NCI-H146 (cell line): Measurements from ENCODE around the gene RNF126.
"Not testable (repeated sequence)": the region's sequence is repeated elsewhere in the genome, so short reads cannot be mapped to it uniquely, and the experiment has no call there.

ENCODE experiments used
- DNase-seq: peaks from one replicate; lab custom pipeline; 2025; lab: John Stamatoyannopoulos, UW

The RNF126 gene

DNA sequence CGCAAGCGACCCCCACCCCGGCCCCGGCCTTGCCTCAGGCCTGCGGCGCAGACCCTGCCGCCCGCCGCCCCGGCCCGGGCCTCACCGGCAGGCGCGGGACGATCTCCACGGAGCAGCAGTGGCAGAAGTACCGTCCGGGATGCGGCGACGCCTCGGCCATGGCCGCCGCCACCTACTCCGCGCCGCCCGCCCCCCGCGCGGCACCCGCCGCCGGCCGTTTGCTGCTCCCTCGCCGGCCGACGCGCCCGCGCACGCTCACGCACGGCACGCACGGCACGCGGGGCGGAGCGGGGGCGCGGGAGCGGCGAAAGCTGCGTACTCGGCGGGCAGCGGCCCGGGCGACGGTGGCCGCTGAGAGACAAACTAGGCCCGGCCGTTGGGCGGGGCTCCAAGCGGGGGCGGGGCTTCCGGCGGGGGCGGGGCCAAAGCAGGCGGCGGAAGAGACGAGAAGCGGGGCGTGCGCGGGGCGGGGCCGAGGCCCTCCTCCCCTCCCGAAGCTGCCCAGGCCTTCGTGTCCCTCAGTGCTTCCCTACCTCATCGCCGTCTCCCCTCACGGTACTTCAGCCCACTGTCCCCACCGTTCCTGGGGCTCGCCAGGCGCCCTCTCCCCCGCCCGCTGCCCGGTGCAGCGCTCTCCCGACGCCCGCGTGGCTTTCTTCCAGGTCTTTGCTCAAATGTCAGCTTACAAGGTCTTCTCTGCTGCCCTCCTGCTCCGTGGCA, at the start of gene RNF126:
Gene RNF126 (minus strand): TSS at position 253 of the 720 bp plus-strand sequence. CDS start 93 bp downstream, at position 160.
- peak; percentile 77 for DNase-seq

DNA sequence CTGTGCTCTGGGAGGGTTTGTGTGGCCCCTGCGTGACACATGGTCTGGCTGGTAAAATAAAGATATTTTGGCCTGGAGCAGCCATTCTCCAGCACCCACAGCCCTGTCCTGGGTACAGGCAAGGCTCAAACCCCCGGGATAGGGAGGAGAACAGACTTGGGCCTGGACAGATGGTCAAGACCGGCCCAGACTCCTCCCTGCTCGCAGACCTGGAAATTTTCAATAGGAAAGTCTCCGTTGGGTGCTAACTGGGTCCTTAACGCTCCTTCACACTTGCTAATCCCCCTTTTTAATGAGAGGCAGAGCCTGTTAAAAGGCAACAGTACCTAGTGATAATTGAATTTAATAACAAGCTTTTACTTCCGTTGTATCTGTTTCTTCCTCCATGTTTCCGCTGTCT, 48.2 kb upstream of the RNF126 start:
- DNase-seq: no peak

DNA sequence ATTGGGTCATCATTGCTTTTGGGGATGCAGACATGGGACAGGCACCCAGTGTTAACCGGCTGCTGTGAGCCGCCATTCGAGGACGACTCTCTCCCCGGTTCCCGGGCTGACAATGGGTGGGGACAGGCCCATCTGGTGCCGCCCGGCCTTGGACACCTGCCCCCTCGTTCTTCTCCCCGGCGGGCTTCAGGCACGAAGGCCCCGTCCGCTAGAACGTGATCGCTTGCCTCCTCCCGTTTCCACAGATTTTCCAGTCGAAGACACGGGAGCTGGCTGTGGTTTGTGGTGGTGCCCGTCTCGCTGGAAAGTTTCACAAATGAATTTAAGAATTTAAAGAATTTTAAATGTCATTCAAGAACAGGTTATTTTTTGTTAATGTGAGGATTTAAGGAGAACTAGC, 47.8 kb upstream of the RNF126 start:
- no peak for DNase-seq

DNA sequence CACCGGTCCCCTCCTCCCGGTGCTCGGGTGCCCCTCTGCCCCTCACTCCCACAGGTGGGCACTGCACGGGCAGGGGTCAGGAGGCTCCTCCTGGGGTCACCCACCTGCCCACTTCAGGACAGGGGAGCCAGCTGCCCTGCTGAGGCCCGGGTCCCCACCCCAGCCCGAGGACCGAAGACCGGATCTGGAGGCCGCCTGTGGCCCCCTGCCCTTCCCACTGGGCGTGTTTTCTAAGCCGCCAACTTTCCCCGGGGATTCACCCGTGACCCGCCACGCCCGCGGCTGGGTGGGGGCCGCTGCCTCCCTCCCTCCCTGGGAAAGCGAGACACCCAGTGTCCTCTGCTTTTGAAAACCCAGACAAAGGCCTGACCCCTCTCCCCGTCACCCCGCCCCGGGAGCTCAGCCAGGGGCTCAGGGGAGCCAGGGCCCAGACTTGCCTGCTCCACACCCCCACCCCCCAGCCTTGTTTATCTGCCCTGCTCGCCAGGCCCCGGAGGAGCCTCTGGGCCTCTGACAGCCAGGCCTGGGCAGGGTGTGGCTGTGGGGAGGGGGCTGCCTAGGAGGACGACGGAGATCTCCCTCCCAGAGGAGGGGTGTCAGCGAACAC, 47.1 kb upstream of the RNF126 start:
- no peak for DNase-seq

DNA sequence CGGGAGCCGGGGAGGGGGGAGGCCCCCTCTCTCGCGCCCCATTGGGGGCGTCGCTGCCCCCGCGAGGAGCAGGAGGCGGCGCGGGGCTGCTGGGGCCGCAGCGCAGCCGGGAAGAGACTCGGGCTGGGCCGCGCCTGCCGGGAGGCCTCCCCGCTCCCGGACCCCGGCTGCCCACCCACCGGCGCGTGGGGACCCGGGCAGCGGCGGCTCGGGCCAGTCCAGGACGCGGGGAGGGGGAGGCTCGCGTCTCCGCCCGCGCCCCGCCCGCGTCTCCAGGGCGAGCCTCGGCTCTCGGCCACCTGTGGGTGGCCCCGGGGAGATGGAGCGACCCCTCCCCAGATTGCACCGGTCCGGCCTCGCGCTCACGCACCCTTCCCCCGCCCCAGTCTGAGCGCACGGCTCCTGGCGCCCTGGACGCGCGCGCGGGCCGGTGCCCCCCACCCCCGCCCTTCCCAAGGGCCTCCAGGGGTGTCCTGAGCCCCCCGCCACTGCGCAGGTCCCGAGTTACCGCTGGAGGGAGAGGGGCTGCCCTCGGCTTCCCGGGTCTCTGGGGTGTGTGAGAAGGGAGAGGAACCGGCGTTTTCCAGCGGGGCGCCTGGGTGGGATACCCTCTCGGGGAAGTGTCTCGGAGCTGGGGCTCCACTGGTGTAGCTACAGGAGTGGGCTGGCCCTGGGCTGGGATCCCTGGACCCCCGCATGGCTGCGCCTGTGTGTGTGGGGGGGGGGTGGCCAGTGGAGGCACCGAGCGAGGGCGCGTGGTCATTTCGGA, 46.4 kb upstream of the RNF126 start:
- no peak for DNase-seq

DNA sequence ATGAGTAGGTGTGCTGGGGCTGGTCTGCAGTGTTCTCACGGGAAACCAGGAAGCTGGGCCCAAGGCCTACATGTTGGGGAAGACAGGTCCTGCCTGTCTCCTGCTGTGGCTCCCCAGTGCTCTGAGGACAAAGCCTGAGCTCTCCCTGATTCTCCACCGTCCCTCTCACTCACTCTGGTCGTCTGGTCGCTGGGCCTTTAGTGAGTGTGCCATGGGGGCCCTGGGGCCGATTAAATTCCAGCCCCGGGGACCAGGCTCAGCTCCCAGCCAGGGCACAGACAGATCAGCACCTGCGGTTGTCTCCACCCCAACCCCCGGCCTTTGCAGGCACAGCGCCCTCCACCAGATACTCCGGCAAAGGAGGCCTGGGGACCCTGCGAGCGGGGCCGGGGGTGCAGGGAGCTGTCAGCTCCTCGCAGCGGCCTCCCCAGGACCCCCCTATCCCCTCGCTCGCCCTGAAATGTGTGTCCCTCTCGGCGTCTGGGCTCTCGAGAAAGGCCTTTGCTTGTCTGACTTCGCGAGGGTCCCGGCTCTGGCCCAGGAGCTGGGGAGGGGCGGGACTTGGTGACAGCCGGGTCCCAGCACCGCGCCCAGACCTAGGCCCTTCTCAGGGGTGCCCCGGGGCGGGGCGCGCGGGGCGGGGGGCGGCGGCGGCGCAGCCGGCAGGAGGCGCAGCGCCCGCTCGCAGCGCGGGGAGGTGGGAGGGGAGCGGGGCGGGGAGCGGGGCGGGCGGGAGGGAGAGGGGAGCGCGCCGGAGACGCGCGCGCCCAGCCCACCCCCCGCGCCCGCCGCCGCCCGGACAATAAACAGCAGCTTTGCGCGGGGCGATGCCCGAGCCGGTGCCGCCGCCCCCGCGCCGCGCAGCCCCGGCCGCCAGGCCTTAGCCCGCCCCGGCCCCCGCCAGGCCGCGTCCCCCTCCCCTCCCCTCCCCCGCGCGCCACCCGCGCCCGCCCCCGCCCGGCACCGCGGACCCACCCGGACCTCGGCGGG, 45.4 kb upstream of the RNF126 start, which contains the start of gene PALM:
Gene PALM (plus strand): TSS at position 782 of the 990 bp plus-strand sequence. CDS start 212 bp downstream, outside the sequence.
- peak; percentile 13 for DNase-seq

DNA sequence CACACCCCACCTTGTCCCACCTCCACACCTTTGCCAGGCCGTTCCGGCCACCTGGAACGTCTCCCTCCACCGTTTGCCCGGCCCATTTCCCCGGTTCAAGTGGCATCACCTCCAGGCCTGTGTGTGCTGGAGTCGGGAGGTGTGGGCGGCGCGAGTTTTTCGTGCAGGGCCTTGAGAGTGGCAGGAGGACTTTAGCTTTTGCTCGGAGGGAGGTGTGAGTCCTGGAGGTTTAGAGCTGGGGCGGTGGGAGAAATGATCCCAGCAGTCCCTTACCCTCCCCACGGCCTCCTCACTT, 41.4 kb upstream of the RNF126 start:
- no peak for DNase-seq

DNA sequence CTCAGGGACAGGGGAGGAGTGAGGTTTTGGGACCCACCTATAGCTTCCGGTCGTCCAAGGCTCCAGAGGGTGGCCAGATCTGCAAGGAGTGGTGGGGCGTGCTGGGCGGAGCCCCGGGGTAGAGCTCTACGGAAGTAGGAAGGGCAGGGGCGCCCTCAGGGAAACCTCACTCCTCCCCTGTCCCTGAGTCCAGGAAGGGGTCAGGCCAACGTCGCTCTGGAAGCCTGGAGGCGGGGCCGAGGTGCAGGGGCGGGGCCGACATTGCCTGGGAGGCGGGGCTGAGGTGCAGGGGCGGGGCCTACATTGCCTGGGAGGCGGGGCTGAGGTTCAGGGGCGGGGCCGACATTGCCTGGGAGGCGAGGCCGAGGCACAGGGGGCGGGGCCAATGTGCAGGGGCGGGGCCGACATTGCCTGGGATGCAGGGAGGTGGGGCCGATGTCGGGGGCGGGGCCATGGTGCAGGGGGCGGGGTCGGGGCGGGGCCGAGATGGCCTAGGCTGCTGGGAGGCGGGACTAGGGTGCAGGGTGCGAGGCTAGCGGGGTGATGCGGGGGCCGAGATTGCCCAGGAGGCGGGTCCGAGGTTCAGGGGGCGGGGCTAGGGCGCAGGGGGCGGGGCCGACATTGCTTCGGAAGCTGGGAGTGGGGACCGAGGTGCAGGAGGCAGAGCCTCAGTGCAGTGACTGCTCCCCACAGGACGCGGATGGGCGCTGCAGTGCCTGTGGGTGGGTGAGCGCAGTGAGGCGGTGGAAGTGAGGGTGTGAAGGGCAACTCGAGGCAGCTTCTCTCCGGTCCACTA, 40.8 kb upstream of the RNF126 start:
- peak; percentile 28 for DNase-seq

DNA sequence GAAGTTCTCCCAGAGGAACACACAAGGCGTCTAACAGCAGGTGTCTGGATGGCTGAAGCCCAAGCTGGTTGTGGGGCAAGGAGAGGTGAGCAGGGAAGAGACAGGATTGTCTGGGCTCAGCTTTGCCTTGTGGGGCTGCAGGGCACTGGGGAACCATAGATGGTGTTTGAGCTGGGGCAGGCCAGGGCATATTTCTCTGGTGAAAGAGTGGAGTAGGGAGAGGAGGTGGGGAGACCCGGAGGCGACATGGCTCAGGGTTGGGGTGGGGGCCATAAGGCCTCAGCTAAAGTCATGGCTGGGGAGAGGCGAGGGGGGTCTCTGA, 40.3 kb upstream of the RNF126 start:
- no peak for DNase-seq

DNA sequence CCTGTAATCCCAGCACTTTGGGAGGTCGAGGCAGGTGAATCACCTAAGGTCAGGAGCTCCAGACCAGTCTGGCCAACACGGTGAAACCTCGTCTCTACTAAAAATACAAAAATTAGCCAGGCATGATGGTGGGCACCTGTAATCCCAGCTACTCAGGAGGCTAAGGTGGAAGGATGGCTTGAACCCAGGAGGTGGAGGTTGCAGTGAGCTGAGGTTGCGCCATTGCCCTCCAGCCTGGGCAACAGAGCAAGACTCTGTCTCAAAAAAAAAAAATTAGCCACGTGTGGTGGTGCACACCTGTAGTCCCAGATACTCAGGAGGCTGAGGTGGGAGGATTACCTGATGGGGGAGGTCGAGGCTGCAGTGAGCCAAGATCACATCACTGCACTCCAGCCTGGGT, 39.8 kb upstream of the RNF126 start:
- DNase-seq: not testable (repeated sequence)

DNA sequence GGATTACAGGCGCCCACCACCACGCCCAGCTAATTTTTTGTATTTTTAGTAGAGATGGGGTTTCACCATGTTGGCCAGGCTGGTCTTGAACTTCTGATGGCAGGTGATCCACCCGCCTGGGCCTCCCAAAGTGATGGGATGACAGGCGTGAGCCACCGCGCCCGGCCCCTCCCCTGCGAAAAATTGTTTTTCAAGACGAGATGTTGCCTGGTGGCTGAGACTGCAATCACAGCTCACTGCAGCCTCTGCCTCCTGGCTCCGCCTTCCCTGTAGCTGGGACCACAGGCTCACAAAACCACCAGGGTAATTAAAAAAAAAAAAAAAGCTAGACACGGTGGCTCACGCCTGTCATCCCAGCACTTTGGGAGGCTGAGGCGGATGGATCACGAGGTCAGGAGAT, 36.9 kb upstream of the RNF126 start:
- DNase-seq: not testable (repeated sequence)

DNA sequence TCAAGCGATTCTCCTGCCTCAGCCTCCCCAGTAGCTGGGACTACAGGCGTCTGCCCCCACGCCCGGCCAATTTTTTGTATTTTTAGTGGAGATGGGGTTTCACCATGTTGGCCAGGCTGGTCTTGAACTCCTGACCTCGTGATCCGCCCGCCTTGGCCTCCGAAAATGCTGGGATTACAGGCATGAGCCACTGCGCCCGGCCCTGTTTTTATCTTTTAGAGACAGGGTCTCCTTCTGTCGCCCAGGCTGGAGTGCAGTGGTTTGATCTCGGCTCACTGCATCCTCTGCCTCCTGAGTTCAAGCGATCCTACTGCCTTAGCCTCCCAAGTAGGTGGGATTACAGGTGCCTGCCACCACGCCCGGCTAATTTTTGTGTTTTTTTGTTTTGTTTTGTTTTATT, 35.5 kb upstream of the RNF126 start:
- DNase-seq: not testable (repeated sequence)

DNA sequence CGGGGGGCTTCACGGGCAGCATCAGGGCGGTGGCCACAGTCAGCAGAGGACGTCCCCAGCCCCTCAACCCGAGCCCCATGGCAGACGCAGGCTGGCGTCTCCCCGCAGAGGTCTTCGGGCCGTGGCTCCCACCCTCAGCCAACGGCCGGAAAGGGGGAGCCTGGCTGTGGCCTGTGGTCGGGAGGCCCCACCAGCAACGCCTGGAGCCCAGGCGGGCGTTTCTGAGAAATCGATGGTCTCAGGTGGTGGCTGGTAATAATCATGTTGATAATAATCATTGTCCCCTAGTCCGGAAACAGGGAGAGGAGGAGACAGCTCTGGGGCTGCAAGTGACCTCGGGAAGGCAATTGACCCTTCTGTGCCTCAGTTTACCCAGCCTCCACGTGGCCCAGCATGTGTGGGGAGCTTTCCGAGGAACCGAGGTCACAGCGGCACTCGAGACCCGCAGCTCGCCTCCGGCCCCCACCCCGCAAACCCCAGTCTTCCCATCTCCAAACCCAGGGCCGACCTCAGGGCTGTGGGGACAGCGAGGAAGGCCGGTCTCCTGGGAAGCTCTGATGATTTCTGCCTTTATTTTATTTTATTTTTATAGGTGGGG, 32.4 kb upstream of the RNF126 start, which contains the start of gene PRSS57:
Gene PRSS57 (minus strand): TSS at position 101 of the 598 bp plus-strand sequence. CDS start 22 bp downstream, at position 79.
- DNase-seq: no peak

DNA sequence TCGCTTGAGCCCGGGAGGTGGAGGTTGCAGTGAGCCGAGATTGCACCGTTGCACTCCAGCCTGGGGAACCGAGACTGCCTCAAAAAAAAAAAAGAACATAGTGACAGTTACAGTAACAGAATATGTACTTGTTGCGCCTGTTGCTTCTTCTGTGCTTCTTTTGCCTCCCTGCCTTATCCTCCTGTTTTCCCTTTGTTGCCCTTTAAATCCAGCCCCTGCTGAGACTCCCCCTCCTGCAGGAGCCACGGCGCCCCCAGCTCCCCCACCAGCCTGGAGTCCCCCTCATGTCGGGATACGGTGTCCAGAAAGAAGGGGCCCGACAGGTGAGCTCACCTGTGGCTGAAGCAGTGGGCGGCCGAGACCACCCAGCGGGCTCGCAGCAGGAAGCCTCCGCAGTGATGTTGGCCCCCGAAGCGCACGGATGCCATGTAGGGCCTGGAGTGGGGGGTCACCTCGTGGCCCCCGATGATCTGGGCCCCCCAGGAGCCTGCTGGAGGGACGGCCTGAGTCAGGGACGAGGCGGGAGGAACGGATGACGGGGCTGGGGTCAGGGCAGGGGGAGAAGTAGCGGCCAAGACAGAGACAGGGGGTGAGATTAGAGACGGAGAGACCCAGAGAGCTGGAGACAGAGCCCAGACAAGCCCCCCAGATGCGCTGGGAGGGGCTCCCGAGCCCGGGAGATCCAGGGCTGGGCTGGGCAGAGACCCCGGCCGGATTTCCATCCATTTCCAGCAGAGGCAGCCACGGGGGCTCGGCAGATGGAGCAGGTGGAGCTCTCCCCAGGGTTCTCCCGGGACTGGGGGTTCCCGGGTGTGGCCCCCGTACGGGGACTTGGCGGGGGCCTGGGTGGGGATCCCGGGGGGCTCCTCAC, 31.7 kb upstream of the RNF126 start:
- DNase-seq: no peak

DNA sequence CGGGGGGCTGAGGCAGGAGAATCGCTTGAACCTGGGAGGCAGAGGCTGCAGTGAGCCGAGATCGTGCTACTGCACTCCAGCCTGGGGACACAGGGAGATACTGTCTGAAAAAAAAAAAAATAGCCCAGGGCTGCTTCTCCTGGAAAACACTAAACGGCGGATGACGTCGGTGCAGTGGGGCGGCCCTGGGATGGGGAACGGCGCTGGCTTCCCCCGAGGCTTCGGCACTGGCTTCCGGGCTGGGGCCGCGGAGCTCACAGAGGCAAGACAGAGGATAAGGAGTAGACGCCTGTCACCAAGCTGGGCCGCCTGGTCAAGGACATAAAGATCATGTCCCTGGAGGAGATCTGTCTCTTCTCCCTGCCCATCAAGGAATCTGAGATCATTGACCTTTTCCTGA, 27.2 kb upstream of the RNF126 start:
- no peak for DNase-seq

DNA sequence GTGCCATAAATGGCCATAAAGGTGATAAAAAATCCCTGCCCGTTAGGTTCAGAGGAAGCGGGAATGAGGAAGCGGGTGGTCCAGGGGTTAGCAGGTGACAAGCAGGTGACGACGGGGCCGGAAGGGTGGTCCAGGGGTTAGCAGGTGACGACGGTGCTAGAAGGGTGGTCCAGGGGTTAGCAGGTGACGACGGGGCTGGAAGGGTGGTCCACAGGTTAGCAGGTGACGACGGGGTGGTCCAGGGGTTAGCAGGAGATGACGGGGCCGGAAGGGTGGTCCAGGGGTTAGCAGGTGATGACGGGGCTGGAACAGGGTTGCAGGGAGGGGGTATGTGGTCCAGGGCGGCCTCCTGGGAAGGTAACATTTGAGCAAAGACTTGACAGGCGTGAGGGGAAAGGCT, 26.0 kb upstream of the RNF126 start:
- no peak for DNase-seq

DNA sequence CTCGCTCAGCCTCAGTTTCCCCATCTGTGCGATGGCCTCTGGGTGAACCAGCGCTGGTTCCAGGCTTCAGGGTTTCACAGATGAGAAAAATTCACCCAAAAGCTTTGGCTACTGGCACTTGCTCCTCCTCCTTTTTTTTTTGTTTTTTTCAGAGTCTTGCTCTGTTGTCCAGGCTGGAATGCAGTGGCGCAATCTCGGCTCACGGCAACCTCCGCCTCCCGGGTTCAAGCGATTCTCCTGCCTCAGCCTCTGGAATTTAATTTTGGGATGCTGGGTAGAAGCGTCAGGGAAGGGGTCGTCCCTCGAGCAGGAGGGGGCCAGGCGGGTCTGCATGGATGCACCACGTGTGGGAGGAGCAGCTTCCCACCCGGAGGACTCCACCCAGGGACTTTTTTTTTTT, 25.2 kb upstream of the RNF126 start:
- no peak for DNase-seq

DNA sequence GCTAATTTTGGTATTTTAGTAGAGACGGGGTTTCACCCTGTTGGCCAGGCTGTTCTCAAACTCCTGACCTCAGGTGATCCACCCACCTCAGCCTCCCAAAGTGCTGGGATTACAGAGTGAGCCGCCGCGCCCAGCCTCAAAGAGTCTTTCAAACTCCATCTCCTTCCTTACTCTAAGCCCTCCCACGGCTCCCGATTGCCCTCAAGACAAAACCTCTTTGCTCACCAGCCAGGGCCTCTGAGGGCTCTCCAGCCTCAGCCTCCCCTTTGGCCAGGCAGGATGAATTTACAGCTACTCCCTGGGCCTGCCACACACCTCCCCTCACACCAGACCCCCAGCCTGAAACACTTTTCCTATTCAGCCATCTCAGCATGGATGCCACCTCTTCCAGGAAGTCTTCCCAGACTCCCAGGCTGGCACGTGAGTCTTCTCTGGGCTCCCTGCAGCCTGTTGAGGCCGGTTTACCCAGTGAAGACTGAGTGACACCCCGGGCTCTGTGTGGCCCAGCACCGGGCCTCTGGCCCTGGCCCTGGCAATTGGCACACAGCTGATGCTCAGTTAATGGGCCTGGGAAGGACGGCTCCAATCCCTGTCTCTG, 24.7 kb upstream of the RNF126 start:
- DNase-seq: no peak

DNA sequence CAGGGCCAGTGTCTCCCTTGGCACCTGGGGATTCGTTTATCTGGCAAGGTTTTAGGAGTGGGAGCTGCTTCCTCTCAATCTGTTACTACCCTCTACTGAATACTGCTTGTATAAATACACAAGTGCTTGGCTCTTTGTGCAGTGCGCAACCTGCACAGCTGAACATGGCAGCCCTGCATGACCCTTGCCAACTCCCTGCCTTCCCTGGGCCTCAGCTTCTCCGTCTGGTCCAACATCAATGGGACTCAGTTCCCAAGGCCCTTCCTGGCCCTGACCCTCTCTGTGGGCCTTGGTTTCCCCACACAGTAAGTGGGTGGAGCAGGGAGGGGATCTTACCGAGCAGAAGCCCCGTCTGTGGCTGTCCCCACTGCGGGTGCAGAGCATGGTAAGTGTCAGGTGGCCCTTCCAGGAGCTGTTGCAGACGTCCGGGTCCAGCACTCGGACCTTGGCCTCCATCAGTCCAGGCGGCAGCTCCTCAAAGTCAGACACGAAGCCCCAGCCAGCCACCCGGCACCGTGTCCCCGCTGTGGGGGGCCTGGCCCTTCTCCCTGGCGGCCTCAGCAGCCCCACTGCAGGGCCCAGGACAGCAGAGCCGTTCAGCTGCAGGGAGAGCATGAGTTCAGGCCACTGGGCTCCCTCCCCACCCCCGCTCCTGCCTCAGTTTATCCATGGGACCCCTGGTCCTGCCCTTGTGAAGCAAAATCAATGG, 23.7 kb upstream of the RNF126 start:
- no peak for DNase-seq
